Astrocyte (in vitro differentiated cells and primary cell): ENCODE measurements around the gene LRP1B. TPM values are rescaled to one million over a fixed set of nuclear protein-coding genes. Genes with fewer than 3 reads are reported as not detected.
A peak's percentile ranks its signal among the peaks of the same experiment; 100 is the strongest.

ENCODE experiments used
- DNase-seq: peaks from one replicate; pipeline ENCODE4 v3.0.0-alpha.2; 2010; ENCODE audit warnings: low read depth
- FAIRE-seq: peaks from 2 replicates; lab custom pipeline; 2011; peaks lifted over from hg19 to GRCh38; lab: Jason Lieb, UNC
- H2AFZ ChIP-seq: 2 replicates; pipeline ENCODE4 v1.6.0; 2012; ENCODE audit warnings: low read depth, low read length, inconsistent platforms
- H3K27ac ChIP-seq: 2 replicates; pipeline ENCODE4 v1.5.1; 2011; ENCODE audit warnings: low read depth, low read length, inconsistent platforms
- H3K27me3 ChIP-seq: 2 replicates; pipeline ENCODE4 v1.6.0; 2011; ENCODE audit warnings: low read length, inconsistent platforms; ENCODE audit not compliant: insufficient read depth
- H3K36me3 ChIP-seq: 2 replicates; pipeline ENCODE4 v1.5.1; 2011; ENCODE audit warnings: low read length, inconsistent platforms; ENCODE audit not compliant: insufficient read depth
- H3K4me1 ChIP-seq: 2 replicates; pipeline ENCODE4 v1.5.1; 2011; ENCODE audit warnings: low read length, inconsistent platforms; ENCODE audit not compliant: insufficient read depth
- H3K4me2 ChIP-seq: 2 replicates; pipeline ENCODE4 v1.6.0; 2012; ENCODE audit warnings: low read length, inconsistent platforms
- H3K4me3 ChIP-seq: 2 replicates; pipeline ENCODE4 v1.5.1; 2011; ENCODE audit warnings: low read depth, mild to moderate bottlenecking, low read length, inconsistent platforms; ENCODE audit not compliant: insufficient read depth
- H3K79me2 ChIP-seq: 2 replicates; pipeline ENCODE4 v1.6.0; 2012; ENCODE audit warnings: mild to moderate bottlenecking, low read length, inconsistent platforms; ENCODE audit not compliant: insufficient read depth
- H3K9ac ChIP-seq: 2 replicates; pipeline ENCODE4 v1.6.0; 2012; ENCODE audit warnings: mild to moderate bottlenecking, low read length, inconsistent platforms
- H3K9me3 ChIP-seq: 2 replicates; pipeline ENCODE4 v1.5.1; 2012; ENCODE audit warnings: low read depth, mild to moderate bottlenecking, low read length, inconsistent platforms; ENCODE audit not compliant: insufficient read depth
- H4K20me1 ChIP-seq: 2 replicates; pipeline ENCODE4 v1.6.0; 2012; ENCODE audit warnings: low read length, inconsistent platforms; ENCODE audit not compliant: insufficient read depth
- H3K27ac Mint-ChIP-seq: one replicate; pipeline ENCODE4 v1.8.0; 2021; ENCODE audit warnings: mild to moderate bottlenecking, mixed read lengths; ENCODE audit not compliant: unreplicated experiment
- H3K27me3 Mint-ChIP-seq: one replicate; pipeline ENCODE4 v1.8.0; 2021; ENCODE audit warnings: low read depth, mixed read lengths; ENCODE audit not compliant: unreplicated experiment
- H3K36me3 Mint-ChIP-seq: one replicate; pipeline ENCODE4 v1.8.0; 2021; ENCODE audit warnings: low read depth, mixed read lengths; ENCODE audit not compliant: unreplicated experiment
- H3K4me1 Mint-ChIP-seq: one replicate; pipeline ENCODE4 v1.8.0; 2021; ENCODE audit warnings: low read depth, mixed read lengths; ENCODE audit not compliant: unreplicated experiment
- H3K4me3 Mint-ChIP-seq: one replicate; pipeline ENCODE4 v1.8.0; 2021; ENCODE audit warnings: mild to moderate bottlenecking, moderate library complexity, mixed read lengths; ENCODE audit not compliant: unreplicated experiment
- H3K9me3 Mint-ChIP-seq: one replicate; pipeline ENCODE4 v1.8.0; 2021; ENCODE audit warnings: mild to moderate bottlenecking, mixed read lengths; ENCODE audit not compliant: unreplicated experiment
- CTCF ChIP-seq: IDR thresholded peaks from 2 replicates; pipeline ENCODE4 v1.5.1; 2011; ENCODE audit warnings: low read depth, mild to moderate bottlenecking, inconsistent platforms, low read length, moderate library complexity; ENCODE audit not compliant: insufficient read depth
- EZH2 ChIP-seq: IDR thresholded peaks from 2 replicates; pipeline ENCODE4 v1.6.1; 2012; ENCODE audit warnings: mild to moderate bottlenecking, low read length, inconsistent platforms; ENCODE audit not compliant: insufficient read depth
- total RNA-seq: library from RNA; stranded (reverse); gene quantifications from 2 replicates; pipeline ENCODE4 v1.2.1, GENCODE V29; 2021

Gene LRP1B
- total RNA-seq, 1 donor from 2014 or later, result 1.5 TPM

- DNase-seq, result no peak
- Histone ChIP-seq H3K4me1 (no peaks in the 10 kb centered on the region), H4K20me1 (no peaks in the 10 kb centered on the region), H3K4me3 (no peak overlapping the region), H3K79me2 (no peaks in the 10 kb centered on the region), H3K9ac (no peak overlapping the region), H3K27ac (no peak overlapping the region), H3K36me3 (no peaks in the 10 kb centered on the region), H2AFZ (no peak overlapping the region), H3K9me3 (no peaks in the 10 kb centered on the region), H3K27me3 (no peaks in the 10 kb centered on the region), H3K4me2 (no peak overlapping the region)
- Mint-ChIP-seq H3K4me1 (no peaks in the 10 kb centered on the region), H3K36me3 (peaks cover 2% of the 10 kb centered on the region), H3K4me3 (no peak overlapping the region), H3K9me3 (no peaks in the 10 kb centered on the region), H3K27ac (no peak overlapping the region), H3K27me3 (no peaks in the 10 kb centered on the region)
- FAIRE-seq, result no peak
- TF ChIP-seq CTCF (no peak), EZH2 (no peak)
Observed at GRCh38 chr2:141994066-141994465, 136.8 kb downstream of the LRP1B start.

- no peaks in the 10 kb centered on the region for H4K20me1 ChIP-seq
- Mint-ChIP-seq H3K36me3 (peaks cover 2% of the 10 kb centered on the region), H3K9me3 (no peaks in the 10 kb centered on the region), H3K4me1 (no peaks in the 10 kb centered on the region), H3K4me3 (no peak overlapping the region), H3K27me3 (no peaks in the 10 kb centered on the region), H3K27ac (no peak overlapping the region)
- no peak overlapping the region for H2AFZ ChIP-seq
- no peaks in the 10 kb centered on the region for H3K4me1 ChIP-seq
- no peak overlapping the region for H3K4me3 ChIP-seq
- no peaks in the 10 kb centered on the region for H3K79me2 ChIP-seq
- H3K36me3 ChIP-seq, result no peaks in the 10 kb centered on the region
- TF ChIP-seq EZH2 (no peak), CTCF (no peak)
- no peak overlapping the region for H3K4me2 ChIP-seq
- H3K27me3 ChIP-seq, result no peaks in the 10 kb centered on the region
- no peak overlapping the region for H3K9ac ChIP-seq
- no peaks in the 10 kb centered on the region for H3K9me3 ChIP-seq
- FAIRE-seq (no peak), DNase-seq (no peak)
- no peak overlapping the region for H3K27ac ChIP-seq
Observed at GRCh38 chr2:141992695-141993094, 138.1 kb downstream of the LRP1B start.

- Histone ChIP-seq H3K36me3 (no peaks in the 10 kb centered on the region), H3K27me3 (no peaks in the 10 kb centered on the region), H4K20me1 (no peaks in the 10 kb centered on the region), H3K4me2 (no peak overlapping the region), H3K4me1 (no peaks in the 10 kb centered on the region), H2AFZ (no peak overlapping the region), H3K4me3 (no peak overlapping the region), H3K79me2 (no peaks in the 10 kb centered on the region), H3K27ac (no peak overlapping the region), H3K9me3 (no peaks in the 10 kb centered on the region), H3K9ac (no peak overlapping the region)
- H3K27ac Mint-ChIP-seq, result no peak overlapping the region
- H3K27me3 Mint-ChIP-seq, result no peaks in the 10 kb centered on the region
- DNase-seq (peak; percentile 59), FAIRE-seq (no peak)
- H3K36me3 Mint-ChIP-seq, result no peaks in the 10 kb centered on the region
- TF ChIP-seq CTCF (no peak), EZH2 (no peak)
- no peaks in the 10 kb centered on the region for H3K4me1 Mint-ChIP-seq
- no peak overlapping the region for H3K4me3 Mint-ChIP-seq
- peaks cover 2% of the 10 kb centered on the region for H3K9me3 Mint-ChIP-seq
Observed at GRCh38 chr2:141968433-141968832, 162.4 kb downstream of the LRP1B start.
